PC-3 (cell line): ENCODE results near the gene EPS8.

Source experiments
- EZH2phosphoT487 ChIP-seq: fragments of 300-600 bp; sonication (generic); IDR thresholded peaks from 2 replicates; pipeline ENCODE4 v1.6.1; 2018; ENCODE audit warnings: mild to moderate bottlenecking, antibody characterized with exemption, low read length, borderline replicate concordance
- TF ChIP-seq, protein P1 (sequence below): fragments of 300-600 bp; sonication (generic); conservative IDR thresholded peaks from 2 replicates; pipeline ENCODE4 v1.5.1; 2017; ENCODE audit warnings: antibody characterized with exemption, low read depth, mild to moderate bottlenecking, low read length

DNA sequence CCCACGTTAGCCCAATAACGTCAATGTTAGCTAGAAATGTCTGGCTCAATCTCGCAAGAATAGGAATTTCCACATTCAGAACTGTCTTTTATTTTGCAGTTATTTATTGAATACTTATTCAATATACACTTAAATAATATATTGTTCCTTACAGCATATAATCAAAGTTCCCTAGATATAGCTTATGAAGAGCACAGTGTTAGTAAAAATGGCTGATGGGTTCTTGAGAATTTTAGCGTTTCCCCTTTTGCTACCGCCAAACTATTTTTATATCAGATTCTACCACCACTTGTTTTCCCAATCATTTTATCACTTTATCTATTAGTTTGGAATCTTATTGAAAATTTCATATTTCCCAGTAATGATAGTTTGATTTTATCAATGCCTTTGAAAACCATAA is 12.7 kb downstream of the EPS8 start:
- TF ChIP-seq EZH2phosphoT487, result no peak
- TF ChIP-seq, protein P1, sequence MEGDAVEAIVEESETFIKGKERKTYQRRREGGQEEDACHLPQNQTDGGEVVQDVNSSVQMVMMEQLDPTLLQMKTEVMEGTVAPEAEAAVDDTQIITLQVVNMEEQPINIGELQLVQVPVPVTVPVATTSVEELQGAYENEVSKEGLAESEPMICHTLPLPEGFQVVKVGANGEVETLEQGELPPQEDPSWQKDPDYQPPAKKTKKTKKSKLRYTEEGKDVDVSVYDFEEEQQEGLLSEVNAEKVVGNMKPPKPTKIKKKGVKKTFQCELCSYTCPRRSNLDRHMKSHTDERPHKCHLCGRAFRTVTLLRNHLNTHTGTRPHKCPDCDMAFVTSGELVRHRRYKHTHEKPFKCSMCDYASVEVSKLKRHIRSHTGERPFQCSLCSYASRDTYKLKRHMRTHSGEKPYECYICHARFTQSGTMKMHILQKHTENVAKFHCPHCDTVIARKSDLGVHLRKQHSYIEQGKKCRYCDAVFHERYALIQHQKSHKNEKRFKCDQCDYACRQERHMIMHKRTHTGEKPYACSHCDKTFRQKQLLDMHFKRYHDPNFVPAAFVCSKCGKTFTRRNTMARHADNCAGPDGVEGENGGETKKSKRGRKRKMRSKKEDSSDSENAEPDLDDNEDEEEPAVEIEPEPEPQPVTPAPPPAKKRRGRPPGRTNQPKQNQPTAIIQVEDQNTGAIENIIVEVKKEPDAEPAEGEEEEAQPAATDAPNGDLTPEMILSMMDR, result no peak
